GM12864 (cell line): ENCODE measurements around the gene ACACB.

Source experiments
- DNase-seq: peaks from one replicate; pipeline ENCODE4 v3.0.0-alpha.2; 2011; ENCODE audit warnings: low read depth
- H3K4me3 ChIP-seq: 2 replicates; pipeline ENCODE4 v1.5.1; 2011; ENCODE audit warnings: mild to moderate bottlenecking, low read depth, low read length, control low read depth
- CTCF ChIP-seq: IDR thresholded peaks from 2 replicates; pipeline ENCODE4 v1.5.1; 2011; ENCODE audit warnings: low read depth, mild to moderate bottlenecking, moderate library complexity, low read length, control low read depth, inconsistent platforms; ENCODE audit errors: missing control alignments

Gene ACACB

DNA sequence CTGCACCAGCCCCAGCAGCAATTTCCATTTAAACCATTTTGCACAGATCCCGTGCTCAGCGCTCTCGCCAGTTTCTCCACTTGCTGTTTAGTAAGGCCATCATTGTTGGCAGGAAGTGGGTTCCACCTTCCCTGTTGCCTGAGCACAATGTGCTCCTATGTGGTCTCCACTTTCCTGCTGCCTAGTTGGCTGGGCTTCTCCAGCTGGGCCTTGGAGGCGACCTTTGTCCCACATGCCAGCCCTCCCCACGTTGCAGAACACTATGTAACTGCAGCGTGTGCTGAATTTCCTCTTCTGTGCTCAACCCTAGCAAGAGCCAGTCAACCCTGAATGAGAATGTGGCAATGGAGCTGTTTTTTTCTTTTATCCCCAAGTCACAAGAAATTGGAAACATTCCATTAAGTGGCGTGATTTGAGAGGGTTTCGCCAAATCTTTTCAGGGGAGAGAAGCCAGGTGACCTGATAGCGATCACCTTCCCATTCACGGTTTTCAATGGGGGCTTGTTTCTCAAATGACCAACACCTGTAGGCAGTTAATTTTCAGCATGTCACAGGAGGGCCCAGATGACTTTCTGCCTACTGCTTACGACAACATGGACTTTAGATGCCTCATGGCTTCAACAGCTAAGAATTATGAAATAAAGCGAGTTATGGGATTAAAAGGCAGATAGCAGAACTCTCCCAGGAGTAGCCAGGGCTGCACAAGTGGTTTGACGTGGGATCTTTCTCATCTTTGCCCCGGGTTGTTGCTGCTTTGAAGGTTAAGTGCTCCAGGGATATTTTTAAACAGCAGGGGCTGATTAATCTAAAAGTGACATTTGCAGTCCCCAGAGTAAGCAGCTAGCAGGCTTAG lies at the start of gene ACACB:
TSS of gene ACACB (plus strand) at position 830 of the 853 bp plus-strand sequence. CDS start 22,819 bp downstream, outside the sequence.
- DNase-seq, result no peak
- H3K4me3 ChIP-seq, result no peak within 1 kb of the TSS
- TF ChIP-seq CTCF, result no peak

DNA sequence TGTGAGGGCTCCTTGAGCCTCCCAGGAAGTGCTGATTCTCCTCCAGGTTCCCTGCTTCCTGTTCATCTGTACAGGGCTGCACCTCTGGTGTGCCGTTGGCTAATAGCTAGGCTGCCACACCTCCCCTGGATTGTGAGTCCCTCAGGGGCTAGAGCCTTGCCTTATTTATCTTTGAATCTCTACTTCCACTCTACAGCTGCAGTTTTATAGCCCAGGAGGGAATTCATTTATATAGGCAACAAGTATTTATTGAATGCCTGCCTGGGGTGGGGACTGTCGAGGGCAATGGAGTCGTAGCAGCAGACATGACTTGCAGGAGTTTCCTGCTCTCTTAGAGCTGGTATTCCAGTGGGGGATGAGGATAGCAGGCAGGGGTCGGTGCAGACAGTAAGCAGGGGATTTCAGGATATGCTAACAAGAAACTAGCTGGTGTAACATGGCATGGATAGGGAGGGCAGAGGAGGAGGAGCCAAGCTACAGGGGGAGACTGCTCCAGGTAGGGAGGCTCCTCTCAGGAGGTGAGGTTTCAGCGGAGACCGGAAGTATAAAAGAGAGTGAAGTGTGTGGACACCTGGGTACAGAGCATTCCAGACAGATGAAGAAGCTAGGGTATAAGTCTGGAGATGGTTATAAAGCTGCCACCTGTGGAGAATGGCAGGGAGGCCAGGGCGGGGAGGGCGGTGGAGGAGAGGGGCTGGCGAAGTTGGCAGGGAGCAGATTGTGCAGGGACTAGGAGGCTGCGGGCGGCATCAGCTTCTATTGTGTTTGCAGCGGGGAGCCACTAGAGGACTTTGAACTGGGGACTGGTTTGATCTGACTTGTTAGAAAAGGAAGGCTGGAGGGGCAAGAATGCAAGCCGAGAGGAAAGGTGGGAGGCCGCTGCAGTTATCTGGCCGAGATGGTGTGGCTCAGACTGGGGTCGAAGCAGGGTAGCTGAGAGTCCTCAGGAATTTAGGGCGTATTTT lies 46.8 kb upstream of the ACACB start:
- DNase-seq, result no peak
- no peak overlapping the region for H3K4me3 ChIP-seq
- TF ChIP-seq CTCF, result no peak

DNA sequence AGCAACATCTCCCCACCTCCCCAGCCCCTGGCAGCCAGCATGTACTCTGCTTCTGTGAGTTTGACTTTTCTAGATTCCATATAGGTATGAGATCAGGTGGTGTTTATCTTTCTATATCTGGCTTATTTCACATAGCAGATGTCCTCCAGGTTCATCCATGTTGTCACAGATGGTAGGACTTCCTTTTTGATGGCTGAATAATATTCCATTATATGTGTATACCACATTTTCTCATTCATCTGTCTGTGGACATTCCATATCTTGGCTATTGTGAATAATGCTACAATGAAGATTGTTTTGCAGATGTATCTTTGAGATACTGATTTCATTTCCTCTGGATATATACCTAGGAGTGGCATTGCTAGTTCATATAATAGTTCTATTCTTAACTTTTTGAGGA lies 41.5 kb upstream of the ACACB start:
- no peak for DNase-seq
- no peak for TF ChIP-seq CTCF
- H3K4me3 ChIP-seq, result no peak overlapping the region

GRCh38 chr12:109082751-109083150 lies 33.6 kb upstream of the ACACB start:
- TF ChIP-seq CTCF, result no peak
- no peak overlapping the region for H3K4me3 ChIP-seq
- DNase-seq, result no peak

DNA sequence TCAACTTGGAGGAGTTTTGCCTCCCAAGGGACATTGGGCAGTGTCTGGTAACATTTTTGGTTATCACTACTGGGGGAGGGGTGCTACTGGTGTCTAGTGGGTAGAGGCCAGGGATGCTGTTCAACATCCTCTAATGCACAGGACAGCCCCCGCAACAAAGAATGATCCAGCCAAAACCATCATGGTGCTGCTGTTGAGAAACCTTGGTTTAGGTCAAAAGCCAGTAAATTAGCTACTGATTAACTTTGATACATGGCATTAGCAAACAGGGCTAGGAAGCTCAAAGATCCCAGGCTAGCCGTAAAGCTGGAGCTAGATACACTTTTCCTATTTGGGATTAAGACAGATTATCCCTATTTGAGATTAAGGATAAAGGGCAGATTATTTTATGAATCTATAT lies 32.0 kb upstream of the ACACB start:
- DNase-seq, result no peak
- H3K4me3 ChIP-seq, result no peak overlapping the region
- no peak for TF ChIP-seq CTCF

- DNase-seq, result no peak
- no peak for TF ChIP-seq CTCF
- H3K4me3 ChIP-seq, result no peak overlapping the region
Observed at GRCh38 chr12:109085590-109085989, 30.8 kb upstream of the ACACB start.
